KBM-7 (cell line): Measurements from ENCODE around the gene ZC3H7A.

Experiments
- DNase-seq: peaks from one replicate; pipeline ENCODE4 v3.0.0-alpha.2; 2015
- in situ Hi-C: fragments of 300-500 bp; cut with MboI; formaldehyde crosslinking; loops from 2 replicates; pipeline ENCODE4 v1.14.3; 2020; ENCODE audit warnings: low sequenced_read_pairs, low pct_unique_long_range_greater_than_20kb, mixed read lengths

Gene ZC3H7A

GRCh38 chr16:11719171-11719570, 77.9 kb downstream of the ZC3H7A start:
- DNase-seq: no peak
- in situ Hi-C loops: no loop called here

- no peak for DNase-seq
- in situ Hi-C loops: no loop called here
Observed at GRCh38 chr16:11717811-11718210, 79.2 kb downstream of the ZC3H7A start.

GRCh38 chr16:11716336-11716735, 80.7 kb downstream of the ZC3H7A start:
- in situ Hi-C loops: no loop called here
- no peak for DNase-seq

- DNase-seq: no peak
- in situ Hi-C loops: no loop called here
Observed at GRCh38 chr16:11715246-11715947, 81.7 kb downstream of the ZC3H7A start.

- in situ Hi-C loops: no loop called here
- no peak for DNase-seq
Observed at GRCh38 chr16:11712122-11712521, 84.9 kb downstream of the ZC3H7A start.

GRCh38 chr16:11711662-11712061, 85.4 kb downstream of the ZC3H7A start:
- in situ Hi-C loops: no loop called here
- no peak for DNase-seq

- DNase-seq: no peak
- in situ Hi-C loops: no loop called here
Observed at GRCh38 chr16:11708421-11708820, 88.6 kb downstream of the ZC3H7A start.

- no peak for DNase-seq
- in situ Hi-C loops: no loop called here
Observed at GRCh38 chr16:11707679-11708197, 89.3 kb downstream of the ZC3H7A start.

- no peak for DNase-seq
- in situ Hi-C loops: no loop called here
Observed at GRCh38 chr16:11706180-11706742, 90.8 kb downstream of the ZC3H7A start.

GRCh38 chr16:11705311-11706025, 91.6 kb downstream of the ZC3H7A start:
- in situ Hi-C loops: no loop called here

More at GRCh38 chr16:11705311-11706025, 91.6 kb downstream of the ZC3H7A start:
- DNase-seq: no peak
